ENCODE results near the gene GNG7. TPM values are rescaled to one million over a fixed set of nuclear protein-coding genes. Genes with fewer than 3 reads are reported as not detected.

GNG7 gene
- total RNA-seq, 1 experiment from 2014 or later: 0.87 TPM

- no TSS peak for BruUV-seq (replicated peaks)
- H3K4me1 Mint-ChIP-seq (ENCODE audit: low read depth, unreplicated experiment): no peaks in the 10 kb centered on the region
- no peak overlapping the region for H3K4me3 Mint-ChIP-seq (ENCODE audit: low read depth, unreplicated experiment)
- CTCF ChIA-PET: no interaction called here
- no peaks in the 10 kb centered on the region for H3K9me3 Mint-ChIP-seq (ENCODE audit: low read depth, unreplicated experiment)
- TF ChIP-seq CTCF (IDR thresholded peaks at IDR 0.05; ENCODE audit: unreplicated experiment): no peak
- intact Hi-C loops (cut with micrococcal nuclease; ENCODE audit: unreplicated experiment): no loop called here
- H3K27me3 Mint-ChIP-seq (ENCODE audit: unreplicated experiment): peaks cover 20% of the 10 kb centered on the region
- DNase-seq: no peak
- H3K36me3 Mint-ChIP-seq (ENCODE audit: insufficient read depth, unreplicated experiment): no peaks in the 10 kb centered on the region
- H3K27ac Mint-ChIP-seq (ENCODE audit: unreplicated experiment): no peak overlapping the region
These were observed 68.8 kb downstream of the GNG7 start for GRCh38 chr19:2633693-2634075.

GRCh38 chr19:2631213-2631821, 71.2 kb downstream of the GNG7 start:
- peaks cover 14% of the 10 kb centered on the region for H3K4me1 Mint-ChIP-seq (ENCODE audit: low read depth, unreplicated experiment)
- no peaks in the 10 kb centered on the region for H3K36me3 Mint-ChIP-seq (ENCODE audit: insufficient read depth, unreplicated experiment)
- CTCF ChIA-PET: no interaction called here
- BruUV-seq (replicated peaks): no TSS peak
- H3K27me3 Mint-ChIP-seq (ENCODE audit: unreplicated experiment): no peaks in the 10 kb centered on the region
- DNase-seq: no peak
- H3K9me3 Mint-ChIP-seq (ENCODE audit: low read depth, unreplicated experiment): no peaks in the 10 kb centered on the region
- H3K4me3 Mint-ChIP-seq (ENCODE audit: low read depth, unreplicated experiment): no peak overlapping the region
- no peak for TF ChIP-seq CTCF (IDR thresholded peaks at IDR 0.05; ENCODE audit: unreplicated experiment)
- intact Hi-C loops (cut with micrococcal nuclease; ENCODE audit: unreplicated experiment): no loop called here
- no peak overlapping the region for H3K27ac Mint-ChIP-seq (ENCODE audit: unreplicated experiment)

DNA sequence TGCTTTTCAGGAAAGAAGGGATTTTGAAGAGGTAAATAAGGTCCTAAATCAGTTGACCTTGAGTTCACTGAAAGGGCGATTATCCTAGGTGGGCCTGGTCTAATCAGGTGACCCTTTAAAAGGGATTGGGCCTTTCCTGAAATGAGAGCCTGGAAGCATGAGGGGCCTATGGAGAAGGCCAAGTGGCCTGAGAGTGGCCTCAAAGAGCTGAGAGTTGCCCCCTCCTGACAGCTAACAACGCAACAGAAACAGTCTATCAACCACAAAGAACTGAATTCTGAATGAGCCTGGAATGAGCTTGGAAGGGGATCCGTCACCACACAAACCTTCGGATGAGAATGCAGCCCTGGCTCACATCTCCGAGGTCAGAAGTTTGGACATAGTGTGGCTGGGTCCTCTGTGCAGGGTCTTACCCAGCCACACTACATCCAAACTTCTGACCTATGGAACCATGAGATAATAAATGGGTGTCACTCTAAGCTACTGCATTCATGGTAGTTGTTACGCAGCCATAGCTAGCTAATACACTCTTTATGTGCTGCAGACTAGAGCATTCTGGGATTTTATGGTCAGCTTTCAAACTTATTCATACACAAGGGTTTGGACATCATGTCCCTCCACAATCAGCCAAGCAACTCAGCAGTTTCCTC, 72.0 kb downstream of the GNG7 start:
- no TSS peak for BruUV-seq (replicated peaks)
- H3K9me3 Mint-ChIP-seq (ENCODE audit: low read depth, unreplicated experiment): no peaks in the 10 kb centered on the region
- peaks cover 17% of the 10 kb centered on the region for H3K4me1 Mint-ChIP-seq (ENCODE audit: low read depth, unreplicated experiment)
- no peak overlapping the region for H3K27ac Mint-ChIP-seq (ENCODE audit: unreplicated experiment)
- peaks cover 1% of the 10 kb centered on the region for H3K36me3 Mint-ChIP-seq (ENCODE audit: insufficient read depth, unreplicated experiment)
- no peak overlapping the region for H3K4me3 Mint-ChIP-seq (ENCODE audit: low read depth, unreplicated experiment)
- intact Hi-C loops (cut with micrococcal nuclease; ENCODE audit: unreplicated experiment): no loop called here
- CTCF ChIA-PET: interaction anchor here (0.5 kb wide), 1 partner anchor 1698 kb away, joined by 3 read pairs; no protein-coding TSS in a partner anchor
- no peaks in the 10 kb centered on the region for H3K27me3 Mint-ChIP-seq (ENCODE audit: unreplicated experiment)
- DNase-seq: no peak
- TF ChIP-seq CTCF (IDR thresholded peaks at IDR 0.05; ENCODE audit: unreplicated experiment): no peak

- no peak for TF ChIP-seq CTCF (IDR thresholded peaks at IDR 0.05; ENCODE audit: unreplicated experiment)
These were observed 72.8 kb downstream of the GNG7 start for GRCh38 chr19:2629491-2630351.

More at GRCh38 chr19:2629491-2630351, 72.8 kb downstream of the GNG7 start:
- no TSS peak for BruUV-seq (replicated peaks)
- no peaks in the 10 kb centered on the region for H3K27me3 Mint-ChIP-seq (ENCODE audit: unreplicated experiment)
- CTCF ChIA-PET: no interaction called here
- peaks cover 5% of the 10 kb centered on the region for H3K36me3 Mint-ChIP-seq (ENCODE audit: insufficient read depth, unreplicated experiment)
- no peaks in the 10 kb centered on the region for H3K9me3 Mint-ChIP-seq (ENCODE audit: low read depth, unreplicated experiment)
- no peak for DNase-seq
- no peak overlapping the region for H3K27ac Mint-ChIP-seq (ENCODE audit: unreplicated experiment)
- peaks cover 21% of the 10 kb centered on the region for H3K4me1 Mint-ChIP-seq (ENCODE audit: low read depth, unreplicated experiment)
- intact Hi-C loops (cut with micrococcal nuclease; ENCODE audit: unreplicated experiment): no loop called here
- no peak overlapping the region for H3K4me3 Mint-ChIP-seq (ENCODE audit: low read depth, unreplicated experiment)

Data from Calu3 (cell line).